ENCODE data around the gene CCER1.

The CCER1 gene

GRCh38 chr12:90964616-90965015 is 9.6 kb upstream of the CCER1 start:
- DNase-seq: no peak

GRCh38 chr12:90963946-90964345 is 9.0 kb upstream of the CCER1 start:
- DNase-seq: no peak

GRCh38 chr12:90961154-90961553 is 6.2 kb upstream of the CCER1 start:
- no peak for DNase-seq

- no peak for DNase-seq
Measured at GRCh38 chr12:90959538-90960139, 4.7 kb upstream of the CCER1 start.

GRCh38 chr12:90959032-90959431 is 4.1 kb upstream of the CCER1 start:
- no peak for DNase-seq

GRCh38 chr12:90958347-90958746 is 3.4 kb upstream of the CCER1 start:
- DNase-seq: no peak

GRCh38 chr12:90954428-90954827 is 548 bp downstream of the CCER1 start:
- DNase-seq: no peak

GRCh38 chr12:90953956-90954421 is 987 bp downstream of the CCER1 start:
- peak; percentile 30 to 49 for DNase-seq

GRCh38 chr12:90951432-90952105 is 3.4 kb downstream of the CCER1 start:
- DNase-seq: no peak

- DNase-seq: no peak
Measured at GRCh38 chr12:90947869-90948268, 7.1 kb downstream of the CCER1 start.

- no peak for DNase-seq
Measured at GRCh38 chr12:90945070-90945649, 9.8 kb downstream of the CCER1 start.

GRCh38 chr12:90943255-90943654 is 11.7 kb downstream of the CCER1 start:
- no peak for DNase-seq

- DNase-seq: no peak
Measured at GRCh38 chr12:90940872-90941499, 14.0 kb downstream of the CCER1 start.

- no peak for DNase-seq
Measured at GRCh38 chr12:90939382-90939781, 15.6 kb downstream of the CCER1 start.

GRCh38 chr12:90938451-90938850 is 16.5 kb downstream of the CCER1 start:
- no peak for DNase-seq

GRCh38 chr12:90937651-90938050 is 17.3 kb downstream of the CCER1 start:
- no peak for DNase-seq

GRCh38 chr12:90936230-90937005 is 18.6 kb downstream of the CCER1 start:
- DNase-seq: peak in 1 of 2 experiments; percentile 18

GRCh38 chr12:90925562-90925961 is 29.4 kb downstream of the CCER1 start:
- no peak for DNase-seq

- DNase-seq: no peak
Measured at GRCh38 chr12:90924406-90924805, 30.6 kb downstream of the CCER1 start.

GRCh38 chr12:90922145-90922627 is 32.8 kb downstream of the CCER1 start:
- DNase-seq: no peak

- no peak for DNase-seq
Measured at GRCh38 chr12:90921536-90921935, 33.4 kb downstream of the CCER1 start.

GRCh38 chr12:90920222-90920621 is 34.8 kb downstream of the CCER1 start:
- no peak for DNase-seq

- DNase-seq: no peak
Measured at GRCh38 chr12:90917431-90917830, 37.5 kb downstream of the CCER1 start.
